ENCODE data around the gene HCFC1R1.

HCFC1R1 gene

GRCh38 chr16:3035289-3035971 lies 11.7 kb upstream of the HCFC1R1 start:
- no peak for FAIRE-seq

GRCh38 chr16:3032624-3033023 lies 8.9 kb upstream of the HCFC1R1 start:
- FAIRE-seq = no peak

DNA sequence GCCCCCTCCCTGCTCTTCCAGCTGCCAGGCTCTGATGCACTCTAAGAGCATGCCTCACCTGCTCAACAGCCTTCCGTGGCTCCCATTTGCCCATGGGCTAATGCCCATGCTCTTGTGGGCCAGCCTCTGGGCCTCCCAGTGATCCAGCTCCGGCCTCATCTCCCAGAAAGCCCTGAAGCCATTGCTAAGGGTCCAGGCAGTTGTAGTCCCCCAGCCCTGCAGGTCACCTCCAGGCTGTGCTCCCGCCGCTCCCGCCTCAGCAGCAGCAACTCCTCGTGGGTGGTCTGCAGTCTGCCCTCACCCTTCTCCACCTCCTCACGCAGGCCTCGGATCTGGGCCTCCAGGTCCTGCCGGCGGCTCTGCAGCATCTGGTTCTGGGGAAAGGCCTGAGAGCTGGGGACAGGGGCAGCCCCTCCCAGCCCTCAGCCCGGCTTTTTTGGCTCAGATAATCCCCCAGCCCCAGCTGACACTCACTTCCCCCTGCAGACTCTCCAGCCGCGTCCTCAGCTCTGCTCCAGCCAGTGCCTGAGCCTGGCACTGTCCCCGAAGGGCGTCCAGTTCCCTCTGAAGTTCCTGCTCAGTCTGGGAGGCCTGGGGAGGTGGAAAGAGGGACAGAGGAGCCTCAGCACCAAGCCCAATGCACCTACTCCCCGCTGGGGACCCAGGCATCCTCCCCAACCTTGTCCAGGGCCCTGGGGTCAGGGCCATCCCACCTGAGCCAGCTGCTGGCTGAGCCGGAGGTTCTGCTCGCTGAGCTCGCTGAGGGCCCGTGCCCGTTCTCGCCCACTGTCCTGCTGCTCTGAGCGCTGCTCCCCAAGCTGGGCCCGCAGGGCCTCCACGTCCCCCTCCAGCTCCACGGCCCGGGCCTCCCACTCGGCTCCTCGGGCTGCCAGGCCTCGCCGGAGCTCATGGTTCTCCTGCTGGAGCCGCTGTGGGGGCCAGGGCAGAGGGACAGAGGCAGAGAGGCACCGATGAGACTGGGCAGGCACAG lies 6.8 kb upstream of the HCFC1R1 start:
- FAIRE-seq = no peak

- FAIRE-seq = no peak
These were observed 5.9 kb upstream of the HCFC1R1 start for GRCh38 chr16:3029491-3030221.

DNA sequence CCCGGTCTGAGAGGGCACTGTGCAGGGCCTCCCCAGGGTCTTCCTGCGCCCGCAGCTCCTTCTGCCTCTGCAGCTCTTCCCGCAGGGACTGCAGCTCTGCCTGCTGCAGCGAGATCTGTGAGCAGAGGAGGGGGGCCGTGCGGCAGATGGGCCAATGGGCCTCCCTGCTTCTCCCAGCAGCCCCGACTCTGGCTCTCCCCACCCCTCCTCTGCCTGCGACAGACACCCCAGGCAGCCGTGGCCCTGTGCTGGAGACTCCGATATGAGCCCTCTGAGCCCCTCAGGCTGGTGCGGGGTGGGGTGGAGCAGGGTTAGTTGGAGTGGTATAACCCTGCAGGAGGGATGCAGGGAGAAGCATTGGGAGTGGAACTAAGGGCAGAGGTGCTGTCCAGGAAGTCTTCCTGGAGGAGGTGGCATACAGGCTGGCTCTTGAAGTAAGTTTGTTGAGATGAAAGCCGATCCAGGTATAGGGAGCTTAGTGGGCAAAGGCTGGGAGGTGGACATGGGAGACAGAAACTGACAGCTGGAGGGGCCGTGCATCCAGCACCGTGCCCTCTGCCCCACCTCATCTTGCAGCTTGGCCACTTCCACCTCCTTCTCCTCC lies 5.1 kb upstream of the HCFC1R1 start:
- no peak for FAIRE-seq

DNA sequence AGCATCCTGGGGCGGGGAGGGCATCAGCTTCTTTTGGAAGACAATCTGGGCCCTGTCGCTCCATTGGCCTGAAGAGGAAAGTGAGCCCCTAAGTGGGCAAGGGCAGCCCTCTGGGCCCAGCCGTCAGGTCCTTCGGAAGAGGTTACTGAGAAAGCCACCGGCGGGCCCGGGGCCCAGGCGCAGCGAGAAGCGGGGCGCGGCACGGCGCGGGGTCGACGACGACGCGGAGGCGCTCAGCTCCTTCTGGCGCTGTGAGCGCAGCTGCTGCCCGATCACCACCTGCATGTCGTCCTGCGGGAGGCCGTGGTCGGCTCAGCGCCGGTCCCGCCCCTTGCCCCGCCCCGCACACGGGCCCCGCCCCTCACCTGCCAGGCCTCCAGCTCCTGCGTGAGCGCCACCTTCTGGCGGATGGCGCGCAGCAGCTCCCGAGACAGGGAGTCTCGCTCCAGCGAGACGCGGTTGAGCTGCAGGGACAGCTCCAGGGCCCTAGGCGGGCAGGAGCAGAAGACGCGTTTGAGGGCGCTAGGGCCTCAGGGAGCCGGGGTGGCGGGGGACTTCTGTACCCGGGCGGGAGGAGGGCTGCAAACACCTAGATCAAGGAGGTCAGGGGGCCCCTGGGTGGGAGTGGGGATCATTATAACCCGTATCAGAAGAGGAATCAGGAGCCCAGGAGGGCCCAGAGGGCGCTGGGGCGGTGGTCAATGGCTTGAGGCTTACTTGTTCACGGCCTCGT lies 4.4 kb upstream of the HCFC1R1 start:
- FAIRE-seq = no peak

GRCh38 chr16:3027489-3027795 lies 3.7 kb upstream of the HCFC1R1 start:
- no peak for FAIRE-seq

- FAIRE-seq = no peak
These were observed 3.1 kb upstream of the HCFC1R1 start for GRCh38 chr16:3026609-3027488.

DNA sequence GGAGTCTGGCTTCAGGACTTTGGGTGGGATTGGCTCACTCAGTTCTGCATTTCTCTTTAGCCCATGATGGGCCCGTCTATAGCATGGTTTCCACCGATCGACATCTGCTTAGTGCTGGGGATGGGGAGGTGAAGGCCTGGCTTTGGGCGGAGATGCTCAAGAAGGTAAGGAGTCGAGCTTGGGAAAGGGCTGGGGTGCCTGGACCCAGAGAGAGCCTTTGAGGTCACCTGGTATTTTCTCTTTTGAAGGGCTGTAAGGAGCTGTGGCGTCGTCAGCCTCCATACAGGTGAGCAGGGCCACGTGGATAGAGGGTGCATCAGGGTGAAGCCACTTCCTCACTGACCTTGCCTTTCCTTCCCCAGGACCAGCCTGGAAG lies 2.2 kb upstream of the HCFC1R1 start:
- FAIRE-seq = no peak

DNA sequence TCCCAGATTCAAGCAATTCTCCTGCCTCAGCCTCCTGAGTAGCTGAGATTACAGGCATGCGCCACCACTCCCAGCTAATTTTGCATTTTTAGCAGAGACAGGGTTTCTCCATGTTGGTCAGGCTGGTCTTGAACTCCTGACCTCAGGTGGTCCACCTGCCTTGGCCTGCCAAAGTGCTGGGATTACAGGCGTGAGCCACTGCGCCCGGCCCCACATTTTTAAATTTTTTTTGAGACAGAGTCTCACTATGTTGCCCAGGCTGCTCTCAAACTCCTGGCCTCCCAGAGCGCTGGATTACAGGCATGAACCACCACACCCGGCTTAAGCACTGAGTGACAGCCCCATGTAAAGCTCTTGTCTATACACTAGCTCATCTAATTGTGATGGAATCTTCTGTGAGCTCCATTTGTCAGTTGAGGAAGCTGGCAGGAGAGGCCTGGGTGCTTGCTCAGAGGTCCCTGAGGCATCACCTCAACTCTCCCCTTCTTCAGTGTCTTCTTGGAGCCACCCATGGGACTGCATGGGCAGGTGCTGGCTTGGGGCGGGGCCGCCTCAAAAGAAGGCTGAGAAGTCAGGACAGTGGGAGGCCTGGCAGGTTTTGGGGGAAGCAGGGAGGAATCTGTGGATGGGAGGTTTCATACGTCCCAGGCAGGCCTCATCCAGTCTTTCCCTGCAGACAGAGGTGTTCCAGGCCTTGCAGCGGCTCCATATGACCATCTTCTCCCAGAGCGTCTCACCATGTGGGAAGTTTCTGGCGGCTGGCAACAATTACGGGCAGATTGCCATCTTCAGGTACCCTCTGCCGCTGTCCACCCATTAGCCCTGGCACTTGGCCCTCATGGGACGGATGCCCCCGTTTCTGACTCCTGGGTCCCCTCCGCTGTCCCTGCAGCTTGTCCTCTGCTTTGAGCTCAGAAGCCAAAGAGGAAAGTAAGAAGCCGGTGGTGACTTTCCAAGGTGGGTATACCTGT lies 1.6 kb upstream of the HCFC1R1 start:
- FAIRE-seq = no peak

- no peak for FAIRE-seq
These were observed 400 bp downstream of the HCFC1R1 start for GRCh38 chr16:3023415-3023668.

DNA sequence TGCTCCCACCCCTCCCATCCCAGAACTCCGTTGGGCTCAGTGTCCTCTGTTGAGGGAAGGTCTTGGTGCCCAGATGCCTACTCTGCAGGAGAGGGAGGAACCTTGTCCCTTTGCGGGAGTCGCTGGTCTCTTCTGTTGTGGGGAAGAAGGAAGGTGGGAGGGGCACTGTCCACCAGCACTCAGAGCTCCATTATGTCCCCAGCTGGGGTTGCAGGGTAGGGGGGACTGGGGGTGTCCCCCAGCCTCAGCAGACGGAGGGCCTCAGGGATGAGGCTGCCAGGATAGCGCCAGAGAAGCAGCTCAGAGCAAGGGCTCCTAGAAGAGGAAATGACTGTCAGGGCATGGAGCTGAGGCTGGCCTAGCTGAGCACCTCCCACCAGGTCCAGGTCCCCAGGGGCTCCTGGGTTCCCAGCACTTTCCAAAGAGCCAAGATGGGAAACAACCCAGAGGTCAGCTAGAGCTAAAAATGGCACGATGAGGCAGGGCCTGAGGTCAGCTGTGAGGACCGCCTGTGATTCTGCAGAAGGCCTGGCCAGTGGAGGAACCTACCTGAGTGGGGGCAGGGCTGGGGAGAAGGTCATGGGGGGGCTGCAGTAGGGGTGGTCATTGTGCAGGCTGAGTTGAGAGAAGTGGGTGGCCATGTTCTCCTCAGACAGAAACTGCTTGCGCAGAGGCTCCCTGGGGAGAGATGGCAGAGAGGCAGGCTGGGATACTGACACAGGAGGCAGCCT lies 893 bp downstream of the HCFC1R1 start:
- no peak for FAIRE-seq

GRCh38 chr16:3022208-3022683 lies 1.5 kb downstream of the HCFC1R1 start:
- FAIRE-seq = no peak

GRCh38 chr16:3021449-3022207 lies 2.1 kb downstream of the HCFC1R1 start:
- FAIRE-seq = peak; percentile 74

DNA sequence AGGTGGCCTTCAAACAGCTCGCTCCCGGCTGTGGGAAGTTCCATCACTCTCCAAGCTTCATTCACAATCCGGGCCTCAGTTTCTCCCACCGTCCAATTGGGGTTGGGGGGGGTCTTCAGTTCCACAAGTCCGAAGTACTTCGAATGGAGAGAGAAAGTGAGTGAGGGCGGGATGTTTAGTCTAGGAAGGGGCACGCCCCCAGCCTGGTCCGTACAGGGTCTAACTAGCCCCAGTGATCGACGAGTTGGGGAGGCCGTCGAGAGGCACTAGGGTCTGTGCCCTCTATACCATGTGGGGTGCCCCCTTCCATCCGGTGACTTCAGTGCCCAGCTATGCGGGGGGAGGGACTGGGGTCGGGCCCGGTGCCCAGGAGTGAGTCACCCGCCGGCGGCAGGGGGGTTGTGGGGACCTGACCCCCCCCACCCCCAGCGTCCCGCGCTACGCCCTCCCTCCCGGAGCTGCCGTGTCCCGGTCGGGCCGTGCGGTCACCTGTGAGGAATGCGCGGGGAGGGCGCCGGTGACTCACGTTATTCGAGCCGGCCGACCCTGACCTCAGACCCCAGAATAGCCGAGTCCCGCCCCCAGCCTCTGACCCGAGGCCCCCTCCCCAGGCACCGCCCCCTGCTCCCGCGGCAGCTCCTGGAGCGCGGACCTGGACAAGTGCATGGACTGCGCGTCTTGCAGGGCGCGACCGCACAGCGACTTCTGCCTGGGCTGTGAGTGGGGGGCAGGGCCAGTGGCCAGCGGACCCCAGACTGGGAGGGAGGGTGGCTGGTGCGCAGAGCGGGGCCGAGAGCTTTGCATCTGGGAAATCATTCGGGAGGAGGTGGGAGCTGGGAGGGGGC lies 2.9 kb downstream of the HCFC1R1 start:
- no peak for FAIRE-seq

GRCh38 chr16:3020247-3020603 lies 3.5 kb downstream of the HCFC1R1 start, which contains the start of gene TNFRSF12A:
Gene TNFRSF12A (plus strand): TSS chr16:3020368. CDS start chr16:3020398, 30 bp downstream.
- FAIRE-seq = no peak

DNA sequence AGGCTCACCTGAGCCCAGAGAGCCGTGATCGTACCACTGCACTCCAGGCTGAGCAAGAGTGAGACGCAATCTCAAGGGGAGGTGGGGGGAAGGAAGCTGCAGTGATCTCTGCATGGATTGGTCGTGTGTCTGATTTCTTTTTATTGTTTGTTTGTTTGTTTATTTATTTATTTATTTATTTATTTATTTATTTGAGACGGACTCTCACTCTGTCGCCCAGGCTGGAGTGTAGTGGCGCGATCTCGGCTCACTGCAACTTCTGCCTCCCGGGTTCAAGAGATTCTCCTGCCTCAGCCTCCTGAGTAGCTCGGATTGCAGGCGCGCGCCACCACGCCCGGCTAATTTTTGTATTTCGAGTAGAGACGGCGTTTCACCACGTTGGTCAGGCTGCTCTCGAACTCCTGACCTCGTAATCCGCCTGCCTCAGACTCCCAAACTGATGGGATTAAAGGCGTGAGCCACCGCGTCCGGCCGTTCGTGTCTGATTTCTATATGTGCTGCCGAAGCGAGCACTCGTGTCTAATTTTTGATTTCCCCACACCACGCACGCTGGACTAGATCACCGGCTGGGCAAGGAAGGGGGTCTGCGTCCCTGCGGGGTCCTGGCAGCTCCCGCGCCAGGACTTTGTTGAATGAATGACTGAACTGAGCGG lies 4.0 kb downstream of the HCFC1R1 start:
- FAIRE-seq = no peak
